ENCODE data around the gene DNAH7.
A peak's percentile ranks its signal among the peaks of the same experiment; 100 is the strongest.
"Not testable (repeated sequence)": the region's sequence is repeated elsewhere in the genome, so short reads cannot be mapped to it uniquely, and the experiment has no call there.

The DNAH7 gene

GRCh38 chr2:196068271-196069209, at the start of gene DNAH7:
Gene DNAH7 (minus strand): TSS chr2:196068837. CDS start chr2:196068711, 126 bp downstream.
- DNase-seq, result peak; percentile 78

DNA sequence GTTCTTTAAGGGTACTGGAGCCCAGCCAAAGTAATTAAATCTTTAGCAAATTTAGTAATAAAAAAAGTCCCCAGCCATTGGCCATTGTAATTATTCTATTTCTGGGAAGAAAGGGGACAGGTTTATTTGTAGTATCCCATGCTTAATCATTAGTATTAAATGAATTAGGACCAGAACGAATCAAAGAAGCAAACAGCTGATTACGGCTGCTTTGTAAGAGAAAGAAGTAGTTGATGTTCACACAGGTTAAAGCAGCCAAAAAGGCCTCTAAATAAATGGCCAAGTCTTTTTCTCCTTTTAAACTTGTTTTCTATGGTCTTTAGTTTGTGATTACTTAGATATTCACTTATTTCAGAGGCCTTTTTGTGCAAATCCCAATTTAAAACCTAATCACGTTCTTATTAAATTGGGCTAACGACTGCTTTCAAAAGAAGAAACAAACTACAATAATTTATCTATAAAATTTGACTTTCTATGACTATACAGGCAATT, 48.6 kb upstream of the DNAH7 start:
- no peak for DNase-seq

- no peak for DNase-seq
Measured at GRCh38 chr2:196113061-196113974, 44.7 kb upstream of the DNAH7 start.

DNA sequence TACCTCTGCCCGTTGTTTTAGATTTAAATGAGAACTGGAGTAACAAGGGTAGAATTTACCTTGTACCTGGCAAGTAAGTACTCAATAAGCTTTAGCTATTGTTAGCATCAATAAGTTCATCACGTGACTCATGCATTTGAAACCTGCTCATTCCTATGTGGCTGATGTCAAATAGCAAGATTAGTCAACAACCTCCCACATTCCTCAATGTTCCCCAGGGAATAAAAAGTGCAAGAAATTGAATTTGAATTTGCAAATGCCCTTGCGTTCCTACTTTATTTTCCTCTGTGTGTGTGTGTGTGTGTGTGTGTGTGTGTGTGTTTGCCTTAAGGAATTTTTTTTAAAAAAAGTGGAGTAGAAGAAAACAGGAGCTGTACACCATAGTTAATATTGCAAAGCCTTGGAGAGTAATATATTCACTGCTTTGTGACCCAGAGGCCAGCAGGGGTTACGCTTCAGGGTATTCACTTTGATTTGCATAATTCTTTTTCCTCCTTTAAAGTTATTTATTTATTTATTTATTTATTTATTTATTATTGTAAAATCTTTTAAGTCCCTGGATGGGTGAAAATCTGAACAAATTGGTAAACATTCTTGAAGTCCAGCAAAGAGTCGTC, 43.9 kb upstream of the DNAH7 start:
- DNase-seq, result no peak

DNA sequence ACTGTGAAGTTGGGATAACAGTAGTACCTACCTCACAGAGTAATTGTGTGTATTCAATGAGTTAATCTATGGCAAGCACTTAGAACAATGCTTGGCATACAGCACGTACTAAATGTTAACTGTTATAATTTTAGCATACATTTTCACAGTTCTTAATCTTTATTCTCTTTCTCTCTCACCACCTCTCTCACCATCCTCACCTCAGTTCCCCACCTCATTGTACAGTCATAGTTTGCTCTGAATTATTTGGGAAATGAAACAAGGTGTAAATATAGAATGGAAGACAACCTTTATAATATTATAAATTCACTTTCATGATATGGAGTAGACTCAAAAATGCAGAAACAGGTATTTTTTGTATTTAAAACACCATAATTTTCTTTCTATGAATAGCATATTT, 40.0 kb upstream of the DNAH7 start:
- DNase-seq, result no peak

DNA sequence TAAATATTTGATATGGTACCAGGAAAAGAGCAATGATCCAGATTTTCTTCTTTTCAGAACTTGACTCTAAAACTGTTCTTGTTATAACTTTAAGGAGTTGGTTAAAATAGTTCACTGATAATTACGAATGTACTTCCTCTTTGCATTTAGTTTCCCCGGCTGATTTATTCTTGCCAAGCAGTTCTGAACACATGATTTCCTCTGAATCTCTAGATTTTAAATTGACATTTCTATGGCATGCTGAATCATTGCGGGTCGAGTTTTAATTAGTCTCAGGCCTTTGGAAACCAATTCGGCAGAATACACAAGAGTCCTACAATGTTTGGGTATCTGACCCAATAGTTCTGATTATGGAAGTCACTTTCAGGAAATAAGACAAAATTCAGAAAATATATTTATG, 37.3 kb upstream of the DNAH7 start:
- DNase-seq, result peak; percentile 13

DNA sequence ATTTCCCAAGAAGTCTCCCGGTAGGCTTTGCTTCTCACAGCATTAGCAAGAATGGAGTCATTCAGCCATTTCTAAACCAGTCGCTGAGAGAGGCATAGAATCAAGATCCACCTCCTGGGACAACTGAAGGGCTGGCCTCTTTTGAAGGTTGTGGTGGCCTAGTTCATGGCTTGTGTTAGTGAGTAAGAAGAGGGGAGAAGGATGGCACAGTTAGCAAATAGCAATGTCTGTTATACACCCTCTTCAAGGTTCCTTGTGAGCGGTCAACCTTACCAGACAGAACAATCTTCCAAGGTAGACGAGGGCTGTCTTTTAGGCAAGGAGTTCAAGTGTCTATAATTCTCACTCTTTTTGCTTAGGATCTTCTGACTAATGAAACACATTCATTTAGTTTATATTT, 35.4 kb upstream of the DNAH7 start:
- DNase-seq, result no peak

- no peak for DNase-seq
Measured at GRCh38 chr2:196103626-196104025, 35.0 kb upstream of the DNAH7 start.

- DNase-seq, result no peak
Measured at GRCh38 chr2:196101325-196101991, 32.8 kb upstream of the DNAH7 start.

DNA sequence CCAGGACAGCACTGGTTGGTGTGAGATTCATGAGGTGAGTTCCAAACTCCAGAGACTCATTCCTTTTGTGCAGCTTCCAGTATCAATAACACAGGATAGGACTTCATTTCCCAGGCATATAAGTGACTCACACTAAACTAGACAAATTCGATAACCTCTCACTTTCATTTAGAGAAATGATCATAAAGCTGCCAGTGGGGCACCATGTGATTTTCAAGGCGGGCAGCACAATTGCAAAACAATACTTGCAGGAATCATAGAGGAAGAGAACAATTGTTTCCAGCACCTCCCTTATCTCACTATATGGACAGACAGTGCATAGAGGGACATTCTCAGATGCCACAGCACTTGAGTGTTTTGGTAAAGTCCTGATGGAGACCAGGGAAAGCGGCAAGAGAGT, 31.3 kb upstream of the DNAH7 start:
- DNase-seq, result no peak

- no peak for DNase-seq
Measured at GRCh38 chr2:196097864-196098660, 29.4 kb upstream of the DNAH7 start.

DNA sequence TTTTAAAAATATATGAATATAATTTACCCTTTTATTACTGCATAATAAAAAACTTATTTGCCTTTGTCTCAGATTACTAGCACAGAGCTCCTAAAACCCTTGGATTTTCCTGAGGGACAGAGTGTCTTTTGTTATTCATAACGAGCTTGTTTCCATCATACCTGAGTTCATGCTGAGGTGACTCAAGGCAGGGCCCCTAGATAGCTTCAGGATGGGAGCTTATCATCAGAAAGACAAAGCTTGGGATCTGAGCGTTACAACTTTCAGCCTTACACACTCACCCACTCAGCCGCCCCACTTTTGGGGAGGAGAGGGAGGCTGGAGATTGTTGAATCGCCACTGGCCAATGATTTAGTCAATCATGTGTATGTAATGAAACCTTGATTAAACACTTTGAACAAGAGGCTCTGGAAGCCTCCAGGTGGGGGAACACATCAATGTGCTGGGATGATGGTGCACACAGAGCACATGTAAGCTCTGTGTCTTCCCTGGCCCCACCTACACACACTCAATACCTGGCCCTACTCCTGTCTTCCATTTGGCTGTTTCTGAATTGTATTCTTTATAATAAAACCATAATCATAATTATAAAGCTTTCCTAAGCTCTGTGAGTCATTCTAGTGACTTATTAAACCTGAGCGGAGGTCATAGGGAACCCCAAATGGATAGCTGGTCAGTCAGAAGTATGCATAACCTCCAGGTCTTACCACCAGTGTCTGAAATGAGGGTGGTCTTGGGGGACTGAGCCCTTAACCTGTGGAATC, 28.5 kb upstream of the DNAH7 start:
- DNase-seq, result no peak

GRCh38 chr2:196096264-196096663, 27.6 kb upstream of the DNAH7 start:
- no peak for DNase-seq

DNA sequence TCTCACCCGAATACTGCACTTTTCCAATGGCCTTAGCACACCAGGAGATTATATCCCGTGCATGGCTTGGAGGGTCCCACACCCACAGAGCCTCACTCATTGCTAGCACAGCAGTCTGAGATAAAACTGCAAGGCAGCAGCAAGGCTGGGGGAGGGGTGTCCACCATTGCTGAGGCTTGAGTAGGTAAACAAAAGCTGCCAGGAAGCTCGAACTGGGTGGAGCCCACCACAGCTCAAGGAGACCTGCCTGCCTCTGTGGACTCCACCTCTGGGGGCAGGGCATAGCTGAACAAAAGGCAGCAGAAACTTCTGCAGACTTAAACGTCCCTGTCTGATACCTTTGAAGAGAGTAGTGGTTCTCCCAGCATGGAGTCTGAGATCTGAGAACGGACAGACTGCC, 20.8 kb upstream of the DNAH7 start:
- not testable (repeated sequence) for DNase-seq

GRCh38 chr2:196088203-196088602, 19.6 kb upstream of the DNAH7 start:
- DNase-seq, result no peak

GRCh38 chr2:196086517-196087368, 18.1 kb upstream of the DNAH7 start:
- DNase-seq, result no peak

- DNase-seq, result no peak
Measured at GRCh38 chr2:196083601-196084000, 15.0 kb upstream of the DNAH7 start.

GRCh38 chr2:196080526-196080925, 11.9 kb upstream of the DNAH7 start:
- DNase-seq, result no peak

DNA sequence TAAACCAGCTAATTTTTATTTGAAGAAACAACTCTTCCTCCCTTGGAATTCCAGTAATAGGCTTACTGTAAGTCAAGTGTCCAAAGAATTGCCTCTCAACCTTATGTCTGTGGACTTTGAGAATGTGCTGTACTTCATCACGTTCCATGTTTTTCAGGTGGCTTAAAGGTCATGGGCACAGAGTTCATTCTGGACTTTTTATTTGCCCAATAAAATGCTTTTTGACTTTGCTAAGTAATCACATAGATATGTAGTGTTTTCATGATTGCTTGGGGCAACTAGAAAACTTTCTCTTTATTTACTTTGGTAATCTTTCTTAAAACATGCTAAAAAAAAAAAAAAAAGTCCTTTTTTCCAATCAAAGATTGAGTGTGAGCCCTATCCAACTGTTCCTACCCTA, 10.4 kb upstream of the DNAH7 start:
- DNase-seq, result no peak

GRCh38 chr2:196077821-196078220, 9.2 kb upstream of the DNAH7 start:
- DNase-seq, result no peak
